ENCODE measurements around the gene MYO5C. TPM values are rescaled to one million over a fixed set of nuclear protein-coding genes. Genes with fewer than 3 reads are reported as not detected.

The MYO5C gene
- total RNA-seq, 1 donor from 2014 or later: 4.5 TPM

- TF ChIP-seq, protein P1, sequence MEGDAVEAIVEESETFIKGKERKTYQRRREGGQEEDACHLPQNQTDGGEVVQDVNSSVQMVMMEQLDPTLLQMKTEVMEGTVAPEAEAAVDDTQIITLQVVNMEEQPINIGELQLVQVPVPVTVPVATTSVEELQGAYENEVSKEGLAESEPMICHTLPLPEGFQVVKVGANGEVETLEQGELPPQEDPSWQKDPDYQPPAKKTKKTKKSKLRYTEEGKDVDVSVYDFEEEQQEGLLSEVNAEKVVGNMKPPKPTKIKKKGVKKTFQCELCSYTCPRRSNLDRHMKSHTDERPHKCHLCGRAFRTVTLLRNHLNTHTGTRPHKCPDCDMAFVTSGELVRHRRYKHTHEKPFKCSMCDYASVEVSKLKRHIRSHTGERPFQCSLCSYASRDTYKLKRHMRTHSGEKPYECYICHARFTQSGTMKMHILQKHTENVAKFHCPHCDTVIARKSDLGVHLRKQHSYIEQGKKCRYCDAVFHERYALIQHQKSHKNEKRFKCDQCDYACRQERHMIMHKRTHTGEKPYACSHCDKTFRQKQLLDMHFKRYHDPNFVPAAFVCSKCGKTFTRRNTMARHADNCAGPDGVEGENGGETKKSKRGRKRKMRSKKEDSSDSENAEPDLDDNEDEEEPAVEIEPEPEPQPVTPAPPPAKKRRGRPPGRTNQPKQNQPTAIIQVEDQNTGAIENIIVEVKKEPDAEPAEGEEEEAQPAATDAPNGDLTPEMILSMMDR (IDR thresholded peaks at IDR 0.05; ENCODE audit: insufficient read depth, low read depth, low read length): no peak
- TF ChIP-seq EZH2 (IDR thresholded peaks at IDR 0.05; ENCODE audit: insufficient read depth, low read length): no peak
- no peak overlapping the region for H3K4me3 ChIP-seq (ENCODE audit: insufficient read depth, low read depth, low read length)
- FAIRE-seq (no peak), DNase-seq (ENCODE audit: low read depth) (no peak)
- no peaks in the 10 kb centered on the region for H3K27me3 Mint-ChIP-seq (ENCODE audit: low read depth, unreplicated experiment)
- H3K27me3 ChIP-seq (ENCODE audit: insufficient read depth, low read length): no peaks in the 10 kb centered on the region
- H3K4me2 ChIP-seq (ENCODE audit: low read length): no peak overlapping the region
- no peaks in the 10 kb centered on the region for H3K9me3 Mint-ChIP-seq (ENCODE audit: unreplicated experiment)
- H3K79me2 ChIP-seq (ENCODE audit: insufficient read depth, low read length): no peaks in the 10 kb centered on the region
- no peaks in the 10 kb centered on the region for H3K4me1 ChIP-seq (ENCODE audit: insufficient read depth, low read length)
- no peaks in the 10 kb centered on the region for H3K9me3 ChIP-seq (ENCODE audit: insufficient read depth, low read depth, low read length)
- peaks cover 17% of the 10 kb centered on the region for H3K36me3 ChIP-seq (ENCODE audit: insufficient read depth, low read length)
- H3K27ac Mint-ChIP-seq (ENCODE audit: unreplicated experiment): no peak overlapping the region
- H4K20me1 ChIP-seq (ENCODE audit: insufficient read depth, low read length): no peaks in the 10 kb centered on the region
- H3K4me1 Mint-ChIP-seq (ENCODE audit: low read depth, unreplicated experiment): no peaks in the 10 kb centered on the region
- H2AFZ ChIP-seq (ENCODE audit: low read depth, low read length): no peak overlapping the region
- H3K27ac ChIP-seq (ENCODE audit: low read depth, low read length): no peak overlapping the region
- H3K36me3 Mint-ChIP-seq (ENCODE audit: low read depth, unreplicated experiment): peaks cover 16% of the 10 kb centered on the region
- no peak overlapping the region for H3K4me3 Mint-ChIP-seq (ENCODE audit: unreplicated experiment)
- no peak overlapping the region for H3K9ac ChIP-seq (ENCODE audit: low read length)
Observed at GRCh38 chr15:52318729-52319500, 23.3 kb upstream of the MYO5C start.

- Histone ChIP-seq H3K79me2 (ENCODE audit: insufficient read depth, low read length) (no peaks in the 10 kb centered on the region), H2AFZ (ENCODE audit: low read depth, low read length) (no peak overlapping the region), H3K4me2 (ENCODE audit: low read length) (no peak overlapping the region), H3K27ac (ENCODE audit: low read depth, low read length) (no peak overlapping the region), H3K4me3 (ENCODE audit: insufficient read depth, low read depth, low read length) (no peak overlapping the region), H3K9ac (ENCODE audit: low read length) (no peak overlapping the region), H3K9me3 (ENCODE audit: insufficient read depth, low read depth, low read length) (no peaks in the 10 kb centered on the region), H3K4me1 (ENCODE audit: insufficient read depth, low read length) (no peaks in the 10 kb centered on the region), H3K27me3 (ENCODE audit: insufficient read depth, low read length) (no peaks in the 10 kb centered on the region), H3K36me3 (ENCODE audit: insufficient read depth, low read length) (peaks cover 14% of the 10 kb centered on the region), H4K20me1 (ENCODE audit: insufficient read depth, low read length) (no peaks in the 10 kb centered on the region)
- Mint-ChIP-seq H3K27me3 (ENCODE audit: low read depth, unreplicated experiment) (no peaks in the 10 kb centered on the region), H3K4me3 (ENCODE audit: unreplicated experiment) (no peak overlapping the region), H3K9me3 (ENCODE audit: unreplicated experiment) (no peaks in the 10 kb centered on the region), H3K36me3 (ENCODE audit: low read depth, unreplicated experiment) (peaks cover 17% of the 10 kb centered on the region), H3K4me1 (ENCODE audit: low read depth, unreplicated experiment) (no peaks in the 10 kb centered on the region), H3K27ac (ENCODE audit: unreplicated experiment) (no peak overlapping the region)
- TF ChIP-seq, protein P1 (IDR thresholded peaks at IDR 0.05; ENCODE audit: insufficient read depth, low read depth, low read length): no peak
- no peak for TF ChIP-seq EZH2 (IDR thresholded peaks at IDR 0.05; ENCODE audit: insufficient read depth, low read length)
- DNase-seq (ENCODE audit: low read depth): no peak
- FAIRE-seq: no peak
Observed at GRCh38 chr15:52317688-52318087, 22.1 kb upstream of the MYO5C start.

- Histone ChIP-seq H3K36me3 (ENCODE audit: insufficient read depth, low read length) (peaks cover 14% of the 10 kb centered on the region), H3K27ac (ENCODE audit: low read depth, low read length) (no peak overlapping the region), H3K4me3 (ENCODE audit: insufficient read depth, low read depth, low read length) (no peak overlapping the region), H3K4me1 (ENCODE audit: insufficient read depth, low read length) (no peaks in the 10 kb centered on the region), H3K9ac (ENCODE audit: low read length) (no peak overlapping the region), H3K27me3 (ENCODE audit: insufficient read depth, low read length) (no peaks in the 10 kb centered on the region), H4K20me1 (ENCODE audit: insufficient read depth, low read length) (no peaks in the 10 kb centered on the region), H3K9me3 (ENCODE audit: insufficient read depth, low read depth, low read length) (no peaks in the 10 kb centered on the region), H2AFZ (ENCODE audit: low read depth, low read length) (no peak overlapping the region), H3K79me2 (ENCODE audit: insufficient read depth, low read length) (no peaks in the 10 kb centered on the region), H3K4me2 (ENCODE audit: low read length) (no peak overlapping the region)
- H3K27ac Mint-ChIP-seq (ENCODE audit: unreplicated experiment): no peak overlapping the region
- peaks cover 17% of the 10 kb centered on the region for H3K36me3 Mint-ChIP-seq (ENCODE audit: low read depth, unreplicated experiment)
- no peaks in the 10 kb centered on the region for H3K4me1 Mint-ChIP-seq (ENCODE audit: low read depth, unreplicated experiment)
- no peaks in the 10 kb centered on the region for H3K27me3 Mint-ChIP-seq (ENCODE audit: low read depth, unreplicated experiment)
- no peaks in the 10 kb centered on the region for H3K9me3 Mint-ChIP-seq (ENCODE audit: unreplicated experiment)
- FAIRE-seq (no peak), DNase-seq (ENCODE audit: low read depth) (no peak)
- no peak for TF ChIP-seq EZH2 (IDR thresholded peaks at IDR 0.05; ENCODE audit: insufficient read depth, low read length)
- TF ChIP-seq, protein P1 (IDR thresholded peaks at IDR 0.05; ENCODE audit: insufficient read depth, low read depth, low read length): no peak
- H3K4me3 Mint-ChIP-seq (ENCODE audit: unreplicated experiment): no peak overlapping the region
Observed at GRCh38 chr15:52317022-52317421, 21.4 kb upstream of the MYO5C start.

All from astrocyte (in vitro differentiated cells and primary cell).